Measurements from ENCODE around the gene SRCAP. TPM values are rescaled to one million over a fixed set of nuclear protein-coding genes. Genes with fewer than 3 reads are reported as not detected.

SRCAP gene
- total RNA-seq, 1 experiment from 2014 or later, result 58.5 TPM

GRCh38 chr16:30688701-30689100, 10.3 kb upstream of the SRCAP start (continued):
- no peak for TF ChIP-seq AR (CRISPR knock-in tag; IDR thresholded peaks at IDR 0.05)
- no peak for TF ChIP-seq MYBL2 (CRISPR knock-in tag; IDR thresholded peaks at IDR 0.05)
- TF ChIP-seq SOX15 (CRISPR knock-in tag; IDR thresholded peaks at IDR 0.05), result no peak
- no peak for TF ChIP-seq USF2 (CRISPR knock-in tag; IDR thresholded peaks at IDR 0.05)
- no peak for TF ChIP-seq ZNF232 (CRISPR knock-in tag; IDR thresholded peaks at IDR 0.05)
- TF ChIP-seq CREM (CRISPR knock-in tag; IDR thresholded peaks at IDR 0.05), result no peak

GRCh38 chr16:30691907-30692306, 7.1 kb upstream of the SRCAP start:
- DNase-seq (ENCODE audit: low spot score) (no peak), ATAC-seq (no peak)
- ChIA-PET POLR2A (interaction anchor here (1.0 to 1.1 kb wide), 2 partner anchors 14 to 41 kb away, joined by 3 to 5 read pairs; partner anchors contain the start of gene PRR14), CTCF (interaction anchor here (0.8 to 3.5 kb wide), 8 partner anchors 14 to 282 kb away, joined by 3 to 40 read pairs (median 8); partner anchors contain the start of genes DCTPP1, FBRS and PRR14)
- peaks cover 21% of the 10 kb centered on the region for H3K4me1 Mint-ChIP-seq
- no peak overlapping the region; the same call in 1 of the 2 replicates for H3K4me3 Mint-ChIP-seq
- TF ChIP-seq SMAD3 (CRISPR knock-in tag; IDR thresholded peaks at IDR 0.05; ENCODE audit: borderline replicate concordance) (no peak), NR3C1 (CRISPR knock-in tag; conservative IDR thresholded peaks at IDR 0.05; ENCODE audit: low read depth) (no peak), ATF2 (CRISPR knock-in tag; IDR thresholded peaks at IDR 0.05; ENCODE audit: borderline replicate concordance, low read depth) (no peak), NR1H2 (CRISPR knock-in tag; IDR thresholded peaks at IDR 0.05) (no peak), ZNF396 (CRISPR knock-in tag; IDR thresholded peaks at IDR 0.05; ENCODE audit: borderline replicate concordance) (no peak), FOXJ3 (CRISPR knock-in tag; IDR thresholded peaks at IDR 0.05; ENCODE audit: borderline replicate concordance) (no peak), ESRRA (CRISPR knock-in tag; IDR thresholded peaks at IDR 0.05; ENCODE audit: borderline replicate concordance) (no peak), ZNF121 (CRISPR knock-in tag; IDR thresholded peaks at IDR 0.05) (no peak), ATF3 (CRISPR knock-in tag; conservative IDR thresholded peaks at IDR 0.05) (no peak), ETV6 (CRISPR knock-in tag; IDR thresholded peaks at IDR 0.05) (no peak), ZNF425 (CRISPR knock-in tag; conservative IDR thresholded peaks at IDR 0.05) (no peak), RELA (CRISPR knock-in tag; IDR thresholded peaks at IDR 0.05; ENCODE audit: borderline replicate concordance) (no peak), HMGA2 (CRISPR knock-in tag; IDR thresholded peaks at IDR 0.05) (no peak)
- no peak overlapping the region for H3K27ac Mint-ChIP-seq
- no peaks in the 10 kb centered on the region for H3K9me3 Mint-ChIP-seq
- H3K27me3 Mint-ChIP-seq (ENCODE audit: low read depth), result peaks cover 100% of the 10 kb centered on the region
- H3K36me3 Mint-ChIP-seq, result no peaks in the 10 kb centered on the region

All from WTC11 (cell line).